Ascending aorta (tissue), 2 donors: ENCODE measurements around the gene CYP26B1. TPM values are rescaled to one million over a fixed set of nuclear protein-coding genes. Genes with fewer than 3 reads are reported as not detected.

Experiments used
- DNase-seq, 2 donors: peaks; one replicate each; pipeline ENCODE4 v3.0.0-alpha.2; 2019; ENCODE audit warnings: low spot score in 2 of 2
- H3K27ac ChIP-seq, 2 donors: fragments of 200-600 bp; sonication (generic); one replicate each; pipeline ENCODE4 v1.5.1; 2016 to 2017; ENCODE audit warnings: mild to moderate bottlenecking in 1 of 2
- H3K27me3 ChIP-seq: fragments of 200-600 bp; sonication (generic); one replicate; pipeline ENCODE4 v1.5.1; 2017
- H3K36me3 ChIP-seq, 2 donors: fragments of 200-600 bp; sonication (generic); one replicate each; pipeline ENCODE4 v1.5.1; 2016
- H3K4me1 ChIP-seq, 2 donors: fragments of 200-600 bp; sonication (generic); one replicate each; pipeline ENCODE4 v1.5.1; 2016 to 2017; ENCODE audit warnings: mild to moderate bottlenecking in 1 of 2
- H3K4me3 ChIP-seq, 2 donors: fragments of 200-600 bp; sonication (generic); one replicate each; pipeline ENCODE4 v1.5.1; 2016 to 2017; ENCODE audit warnings: mild to moderate bottlenecking in 1 of 2
- H3K9me3 ChIP-seq, 2 donors: fragments of 200-600 bp; sonication (generic); one replicate each; pipeline ENCODE4 v1.5.1; 2016
- CTCF ChIP-seq, 3 experiments: fragments of 200-600 bp in 2 of 3; fragments of 450-650 bp in 1 of 3; sonication (generic) in 2 of 3; IDR thresholded peaks; one replicate each; pipeline ENCODE4 v1.5.1; 2016 to 2019; ENCODE audit warnings: antibody characterized with exemption in 3 of 3, mild to moderate bottlenecking in 1 of 3, moderate library complexity in 1 of 3
- intact Hi-C: fragments of 100-400 bp; cut with DNase I; formaldehyde crosslinking; loops from one replicate; pipeline ENCODE4 v1.15.1; 2023
- total RNA-seq: library from RNA; depleted of rRNA; stranded (reverse); fragments of >200 nt; gene quantifications from one replicate; pipeline ENCODE4 v1.1.0, GENCODE V29; 2016

Gene CYP26B1
- total RNA-seq, 1 donor from 2014 or later, result 18.6 TPM

- Histone ChIP-seq H3K4me3 (no peak overlapping the region), H3K36me3 (no peaks in the 10 kb centered on the region), H3K27ac (no peak overlapping the region), H3K4me1 (no peaks in the 10 kb centered on the region), H3K27me3 (no peaks in the 10 kb centered on the region), H3K9me3 (no peaks in the 10 kb centered on the region)
- intact Hi-C loops, result no loop called here
- no peak for TF ChIP-seq CTCF (IDR thresholded peaks at IDR 0.05)
- no peak for DNase-seq
Observed at GRCh38 chr2:72084584-72084976, 63.1 kb downstream of the CYP26B1 start.

- Histone ChIP-seq H3K27me3 (no peaks in the 10 kb centered on the region), H3K4me3 (no peak overlapping the region), H3K27ac (no peak overlapping the region), H3K9me3 (no peaks in the 10 kb centered on the region), H3K36me3 (no peaks in the 10 kb centered on the region), H3K4me1 (no peaks in the 10 kb centered on the region)
- intact Hi-C loops, result no loop called here
- no peak for DNase-seq
- TF ChIP-seq CTCF (IDR thresholded peaks at IDR 0.05), result no peak
Observed at GRCh38 chr2:72083751-72084583, 63.7 kb downstream of the CYP26B1 start.

GRCh38 chr2:72082887-72083286 lies 64.8 kb downstream of the CYP26B1 start:
- H3K27ac ChIP-seq, result no peak overlapping the region
- no peaks in the 10 kb centered on the region for H3K4me1 ChIP-seq
- no peak for TF ChIP-seq CTCF (IDR thresholded peaks at IDR 0.05)
- H3K9me3 ChIP-seq, result no peaks in the 10 kb centered on the region
- H3K4me3 ChIP-seq, result no peak overlapping the region
- DNase-seq, result no peak
- intact Hi-C loops, result no loop called here
- no peaks in the 10 kb centered on the region for H3K36me3 ChIP-seq
- no peaks in the 10 kb centered on the region for H3K27me3 ChIP-seq

GRCh38 chr2:72082021-72082601 lies 65.6 kb downstream of the CYP26B1 start:
- Histone ChIP-seq H3K9me3 (no peaks in the 10 kb centered on the region), H3K36me3 (no peaks in the 10 kb centered on the region), H3K27me3 (no peaks in the 10 kb centered on the region), H3K4me1 (no peaks in the 10 kb centered on the region), H3K27ac (no peak overlapping the region), H3K4me3 (no peak overlapping the region)
- TF ChIP-seq CTCF (IDR thresholded peaks at IDR 0.05), result no peak
- intact Hi-C loops, result no loop called here
- no peak for DNase-seq

GRCh38 chr2:72081451-72081850 lies 66.2 kb downstream of the CYP26B1 start:
- no peak for TF ChIP-seq CTCF (IDR thresholded peaks at IDR 0.05)
- no peaks in the 10 kb centered on the region for H3K4me1 ChIP-seq
- intact Hi-C loops, result no loop called here
- no peak for DNase-seq
- H3K9me3 ChIP-seq, result no peaks in the 10 kb centered on the region
- no peak overlapping the region for H3K27ac ChIP-seq
- H3K36me3 ChIP-seq, result no peaks in the 10 kb centered on the region
- no peaks in the 10 kb centered on the region for H3K27me3 ChIP-seq
- no peak overlapping the region for H3K4me3 ChIP-seq
